Stimulated activated CD4-positive, alpha-beta T cell treated with anti-CD3 and anti-CD28 coated beads, Interleukin-12 subunit alpha, Interleukin-12 subunit beta, amount 100 ng/mL, for 4 hours (primary cell): ENCODE data around the gene RASSF7.

Experiments used
- DNase-seq: peaks from one replicate; pipeline ENCODE4 v3.0.0-alpha.2; 2020

Gene RASSF7

DNA sequence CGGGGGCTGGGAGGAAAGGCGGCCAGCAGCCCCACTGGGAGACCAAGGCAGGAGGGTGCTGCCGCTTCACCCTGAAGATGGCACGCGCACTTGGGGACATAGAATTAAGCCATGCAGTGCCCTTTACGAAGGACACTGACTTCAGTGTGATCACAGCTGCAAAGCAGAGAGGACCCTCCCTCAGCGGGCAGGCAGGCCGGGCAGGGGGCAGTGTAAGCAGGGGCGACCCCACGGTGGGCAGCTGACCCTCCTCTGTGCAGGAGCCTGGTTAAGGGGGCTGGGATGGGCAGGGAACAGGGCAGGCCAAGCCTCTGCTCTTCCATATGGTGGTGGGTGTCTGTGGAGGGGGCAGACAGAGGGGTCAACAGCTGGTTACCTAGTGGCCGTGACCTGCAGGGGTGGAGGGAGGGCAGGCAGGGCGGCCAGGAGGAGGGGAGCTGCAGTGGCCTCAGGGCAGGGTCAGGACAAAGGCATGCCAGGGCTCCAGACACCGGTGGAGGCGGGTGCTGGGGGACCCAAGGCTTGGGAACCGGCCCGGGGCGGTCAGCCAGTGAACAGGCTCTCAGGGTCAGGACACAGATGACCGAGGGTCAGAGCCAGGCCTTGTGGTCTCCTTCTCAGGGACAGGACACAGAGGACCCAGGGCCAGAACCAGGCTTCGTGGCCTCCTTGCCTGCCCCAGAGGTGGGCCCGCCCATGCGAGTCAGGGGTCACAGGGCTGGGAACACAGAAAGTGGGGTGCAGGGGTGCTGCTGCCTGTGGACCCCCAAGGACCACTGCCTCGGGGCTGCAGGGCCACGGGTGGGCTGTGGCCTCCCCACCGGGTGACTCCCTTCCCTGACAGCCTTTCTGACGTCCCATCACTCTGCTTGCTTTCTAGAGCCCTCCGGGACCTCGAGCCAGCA lies 7.4 kb upstream of the RASSF7 start:
- DNase-seq: no peak

- DNase-seq: no peak
Measured at GRCh38 chr11:553988-554340, 6.8 kb upstream of the RASSF7 start.

DNA sequence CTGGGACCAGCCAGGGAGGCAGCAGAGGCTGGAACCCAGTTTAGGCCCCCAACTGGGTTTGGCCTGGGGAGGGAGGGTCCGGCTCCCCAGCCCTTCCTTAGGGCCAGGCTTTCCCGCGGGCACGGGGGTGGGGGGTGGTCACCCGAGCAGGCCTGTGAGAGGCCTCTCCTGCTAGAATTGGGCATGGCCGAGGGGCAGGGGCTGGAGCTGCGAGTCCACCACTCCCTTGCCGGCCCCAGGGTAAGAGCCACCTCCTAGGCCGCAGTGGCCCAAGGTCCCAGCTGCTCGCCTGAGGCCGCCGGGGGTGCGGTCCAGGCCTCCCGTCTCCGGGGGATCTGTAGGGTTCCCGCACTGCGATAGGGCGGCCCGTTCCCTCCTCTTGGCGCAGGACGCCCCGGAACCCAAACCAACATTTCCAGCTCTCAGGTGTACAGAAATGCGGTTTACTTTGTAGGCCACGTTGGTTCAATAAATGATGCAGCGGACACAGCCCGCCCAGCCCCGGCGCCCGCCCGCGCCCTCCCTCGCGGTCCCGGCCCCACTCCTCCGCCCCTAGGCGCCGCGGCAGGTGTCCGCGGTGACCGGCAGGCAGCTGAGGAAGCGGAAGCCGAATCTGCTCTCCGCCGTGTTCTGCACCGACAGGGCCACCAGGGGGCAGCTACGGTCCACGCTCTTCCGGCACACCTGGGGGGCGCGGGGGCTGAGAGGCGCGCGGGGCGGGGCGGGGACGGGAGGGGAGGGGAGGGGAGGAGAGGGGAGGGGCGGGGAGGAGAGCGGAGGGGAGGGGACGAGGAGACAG lies 6.1 kb upstream of the RASSF7 start:
- DNase-seq: peak; percentile 78

GRCh38 chr11:555227-555779 lies 5.5 kb upstream of the RASSF7 start:
- no peak for DNase-seq

DNA sequence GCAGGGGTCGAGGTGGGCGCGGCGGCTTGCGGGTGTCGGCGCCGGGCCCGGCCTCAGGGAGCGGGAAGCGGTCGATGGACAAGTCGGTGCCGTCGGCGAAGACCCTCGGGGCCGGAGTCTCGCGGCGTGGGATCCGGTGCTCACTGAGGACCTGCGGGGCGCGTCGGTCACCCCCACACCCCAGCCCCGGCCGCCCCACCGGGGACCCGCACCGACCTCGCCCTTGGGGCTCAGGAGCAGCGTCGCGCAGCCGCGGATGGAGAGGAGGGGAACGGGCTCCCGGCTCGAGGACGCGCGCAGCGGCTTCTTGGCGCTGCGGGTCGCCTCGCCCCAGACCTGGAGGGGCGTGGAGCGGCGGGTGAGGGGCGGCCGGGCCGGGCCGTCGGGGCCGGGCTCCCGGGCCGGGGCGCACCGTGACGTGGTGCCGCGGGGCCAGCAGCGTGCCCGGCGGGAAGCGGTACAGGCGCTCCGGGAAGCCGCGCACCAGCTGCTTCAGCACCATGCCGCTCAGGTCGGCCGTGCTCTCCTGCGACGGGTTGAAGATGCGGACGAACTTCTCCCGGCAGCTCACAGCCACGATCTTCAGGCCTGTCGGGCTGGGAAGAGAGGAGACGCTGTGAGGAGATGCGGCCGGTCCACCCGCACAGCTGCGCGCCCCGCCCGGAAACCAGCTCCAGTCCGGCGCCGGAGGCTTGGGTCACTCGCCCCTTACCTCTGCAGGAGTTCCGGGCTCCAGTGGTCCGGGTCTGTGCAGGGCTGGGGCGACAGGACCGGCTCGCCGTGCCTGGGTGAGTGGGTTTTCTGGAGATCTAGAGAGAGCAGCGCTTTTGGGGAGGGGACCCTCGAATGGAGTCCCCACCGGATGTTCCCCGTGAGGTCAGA lies 4.7 kb upstream of the RASSF7 start:
- DNase-seq: no peak

GRCh38 chr11:556662-557256 lies 4.0 kb upstream of the RASSF7 start:
- no peak for DNase-seq

DNA sequence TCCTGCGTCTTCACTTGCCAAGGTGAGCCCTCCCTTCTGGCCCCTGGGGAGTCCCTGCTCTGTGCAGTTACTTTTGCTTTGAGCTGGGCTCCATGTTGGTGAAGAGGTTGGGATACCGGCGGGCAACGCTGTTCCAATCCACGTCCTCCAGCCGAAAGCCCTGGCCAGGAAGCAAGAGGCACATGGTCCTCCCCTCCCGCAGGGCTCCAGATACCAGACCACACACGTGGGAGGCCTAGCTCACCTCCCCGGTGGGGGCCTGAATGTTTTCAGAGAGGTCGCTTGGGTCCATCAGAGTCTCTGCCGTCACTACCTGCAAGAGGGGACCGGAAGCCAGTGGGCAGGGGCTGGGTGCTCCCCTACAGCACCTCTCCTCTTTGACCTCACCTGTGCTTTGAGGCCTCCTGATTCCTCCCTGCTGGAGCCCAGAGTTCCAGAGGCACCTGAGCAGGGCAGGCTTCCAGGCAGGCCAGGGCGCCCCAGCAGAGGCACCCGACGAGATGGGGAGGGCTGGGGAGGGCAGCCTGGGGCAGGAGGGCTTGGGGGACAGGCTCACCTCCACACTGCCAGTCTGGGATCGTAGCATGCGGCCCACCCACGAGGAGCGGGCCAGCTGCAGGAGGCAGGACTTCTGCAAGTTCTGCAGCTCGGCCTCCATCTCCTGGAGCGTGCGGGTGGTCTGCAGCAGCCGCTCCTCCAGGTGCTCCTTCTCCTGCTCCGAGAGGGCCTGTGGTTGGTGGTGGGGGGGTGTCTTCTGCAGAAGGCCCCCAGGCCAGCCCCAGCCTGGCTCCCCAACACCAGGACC lies 3.2 kb upstream of the RASSF7 start:
- no peak for DNase-seq

DNA sequence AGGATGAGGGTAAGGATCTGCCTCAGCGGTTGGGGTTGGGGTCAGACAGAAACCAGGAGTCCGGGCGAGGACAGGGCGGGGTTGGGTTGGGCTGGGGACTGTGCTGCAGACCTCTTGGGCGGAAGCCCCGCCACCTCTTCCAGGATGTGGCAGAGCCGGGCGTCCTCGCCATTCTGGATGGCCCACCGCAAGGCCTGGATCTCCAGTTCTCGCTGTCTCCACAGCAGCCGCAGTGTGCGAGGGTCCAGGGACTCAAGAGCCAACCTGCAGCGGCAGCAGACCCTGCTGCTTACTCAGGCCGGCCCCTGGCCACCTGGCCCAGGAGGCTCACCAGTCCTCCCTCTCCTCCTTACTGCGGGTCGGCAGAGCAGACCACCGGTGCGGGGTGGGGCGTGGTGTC lies 2.3 kb upstream of the RASSF7 start:
- no peak for DNase-seq

DNA sequence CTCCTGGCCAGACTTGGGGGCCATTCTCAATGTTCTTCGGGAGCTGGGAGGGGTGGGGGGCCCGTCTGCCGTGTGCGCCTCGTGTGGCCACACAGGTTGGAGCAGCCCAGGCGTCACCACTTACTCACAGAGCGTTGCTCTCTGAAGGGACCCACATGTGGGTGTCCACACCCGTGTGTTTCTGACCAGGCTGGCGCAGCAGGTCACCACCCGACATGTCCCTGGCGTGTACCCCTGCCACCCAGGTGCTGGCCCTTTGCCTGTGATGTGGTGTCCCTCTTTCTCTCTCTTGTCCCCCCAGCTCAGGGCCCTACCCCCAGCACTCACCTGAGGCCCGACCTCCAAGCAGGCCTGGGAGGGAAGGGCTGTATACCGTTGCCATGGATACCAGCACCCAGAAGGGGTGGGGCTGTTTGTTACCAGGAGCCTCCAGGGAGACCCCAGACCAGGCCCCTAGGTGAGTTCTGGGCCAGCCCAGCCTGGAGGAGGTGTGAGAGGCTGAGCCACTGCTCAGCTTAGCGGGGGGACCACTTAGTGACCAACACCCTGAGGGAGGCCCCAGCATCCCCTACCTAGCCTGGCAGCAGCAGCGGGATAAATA lies 1.6 kb upstream of the RASSF7 start:
- no peak for DNase-seq

DNA sequence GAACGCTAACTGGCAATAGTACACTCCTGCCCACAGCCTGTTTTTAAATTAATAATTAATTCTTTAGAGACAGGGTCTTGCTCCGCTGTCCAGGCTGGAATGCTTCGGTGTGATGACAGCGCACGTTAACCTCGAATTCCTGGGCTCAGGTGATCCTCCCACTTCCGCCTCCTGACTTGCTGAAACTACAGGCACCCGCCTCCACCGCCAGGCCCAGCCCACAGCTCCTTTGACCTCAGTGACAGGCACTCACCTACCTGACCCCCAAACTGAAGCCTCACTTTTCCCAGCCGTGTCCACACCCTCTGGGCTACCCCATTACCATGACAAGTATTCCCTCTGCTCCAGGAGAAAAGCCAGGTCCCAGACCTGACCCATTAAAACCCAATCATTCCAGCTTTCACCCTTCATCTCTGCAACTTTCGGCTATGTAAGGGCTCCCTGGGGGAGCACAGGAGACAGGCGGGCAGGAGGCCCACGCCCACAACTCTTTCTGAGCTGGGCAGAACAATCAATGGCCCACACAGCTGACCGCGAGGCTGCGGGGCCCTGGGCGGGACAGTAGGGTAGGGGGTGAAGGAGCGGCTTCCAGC lies 962 bp upstream of the RASSF7 start:
- DNase-seq: no peak

GRCh38 chr11:561148-562003 lies 606 bp downstream of the RASSF7 start:
- DNase-seq: no peak

GRCh38 chr11:562046-562645 lies 1.4 kb downstream of the RASSF7 start:
- no peak for DNase-seq

DNA sequence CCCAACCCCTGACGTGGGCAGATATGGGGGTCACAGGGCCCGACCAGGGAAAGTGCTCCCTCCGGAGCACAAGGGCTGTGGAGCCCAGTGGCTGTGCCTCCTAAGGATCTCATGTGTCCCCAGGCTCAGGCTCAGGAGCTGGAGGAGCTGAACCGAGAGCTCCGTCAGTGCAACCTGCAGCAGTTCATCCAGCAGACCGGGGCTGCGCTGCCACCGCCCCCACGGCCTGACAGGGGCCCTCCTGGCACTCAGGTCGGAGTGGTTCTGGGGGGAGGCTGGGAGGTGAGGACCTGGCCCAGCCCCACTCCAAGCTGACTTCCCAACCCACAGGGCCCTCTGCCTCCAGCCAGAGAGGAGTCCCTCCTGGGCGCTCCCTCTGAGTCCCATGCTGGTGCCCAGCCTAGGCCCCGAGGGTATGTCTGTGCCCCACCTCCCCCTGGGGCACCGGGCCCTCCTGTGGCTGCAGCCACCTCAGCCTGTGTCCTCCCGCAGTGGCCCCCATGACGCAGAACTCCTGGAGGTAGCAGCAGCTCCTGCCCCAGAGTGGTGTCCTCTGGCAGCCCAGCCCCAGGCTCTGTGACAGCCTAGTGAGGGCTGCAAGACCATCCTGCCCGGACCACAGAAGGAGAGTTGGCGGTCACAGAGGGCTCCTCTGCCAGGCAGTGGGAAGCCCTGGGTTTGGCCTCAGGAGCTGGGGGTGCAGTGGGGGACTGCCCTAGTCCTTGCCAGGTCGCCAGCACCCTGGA lies 2.5 kb downstream of the RASSF7 start:
- DNase-seq: no peak

DNA sequence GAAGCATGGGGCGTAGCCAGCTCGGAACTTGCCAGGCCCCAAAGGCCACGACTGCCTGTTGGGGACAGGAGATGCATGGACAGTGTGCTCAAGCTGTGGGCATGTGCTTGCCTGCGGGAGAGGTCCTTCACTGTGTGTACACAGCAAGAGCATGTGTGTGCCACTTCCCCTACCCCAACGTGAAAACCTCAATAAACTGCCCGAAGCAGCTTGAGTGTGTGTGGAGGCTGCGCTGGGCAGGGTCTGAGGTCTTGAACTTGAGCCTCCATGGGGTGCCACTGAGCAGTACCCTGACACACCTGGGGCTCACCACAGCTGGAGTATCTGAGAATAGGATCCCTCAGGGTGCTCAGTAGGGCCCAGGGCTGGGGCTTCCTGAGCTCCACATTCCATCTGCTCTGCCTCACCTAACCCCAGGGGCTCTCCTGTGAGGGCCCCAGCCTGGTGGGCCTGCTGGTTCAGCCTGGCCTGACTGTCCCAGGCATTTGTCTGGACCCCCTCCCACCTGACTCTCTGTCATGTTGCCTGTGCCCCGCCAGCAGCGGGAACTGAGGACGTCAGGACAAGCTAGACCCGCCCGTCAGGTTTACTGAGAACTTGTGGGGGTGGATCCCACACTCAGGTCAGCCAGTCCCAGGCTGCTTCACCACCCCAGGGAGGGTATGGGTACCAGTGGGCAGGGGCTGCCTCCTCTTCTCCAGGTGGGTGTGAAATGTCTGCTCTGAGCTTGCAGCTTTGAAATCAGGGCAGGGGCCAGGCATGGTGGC lies 3.2 kb downstream of the RASSF7 start:
- no peak for DNase-seq

DNA sequence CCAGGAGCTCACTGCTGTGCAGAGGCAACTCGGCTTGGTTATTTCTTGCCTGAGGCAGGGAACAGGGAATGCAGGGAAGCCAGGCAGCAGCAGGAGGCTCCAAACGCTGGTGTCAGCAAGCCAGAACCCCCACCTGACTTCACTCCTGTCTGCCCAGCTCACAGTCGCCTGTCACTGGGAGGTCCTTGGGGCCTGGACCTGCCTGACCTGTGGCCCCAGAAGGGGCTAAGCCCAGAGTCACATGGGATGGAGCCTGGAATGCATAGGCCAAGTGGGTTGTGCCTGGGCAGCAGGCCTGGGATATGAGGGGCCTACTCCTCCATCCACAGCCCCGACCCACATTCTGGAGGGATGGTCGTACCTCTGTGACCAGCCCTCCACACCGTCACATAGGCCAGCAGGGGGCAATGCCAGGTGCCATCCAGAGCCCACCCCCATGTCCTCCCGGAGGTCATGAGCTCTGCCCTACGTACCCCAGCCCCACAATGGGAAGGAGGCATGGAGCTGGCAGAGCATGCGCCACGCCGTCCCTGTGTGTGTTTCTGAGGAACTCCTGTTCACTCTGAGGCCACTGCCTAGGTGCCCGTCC lies 5.2 kb downstream of the RASSF7 start:
- DNase-seq: no peak

DNA sequence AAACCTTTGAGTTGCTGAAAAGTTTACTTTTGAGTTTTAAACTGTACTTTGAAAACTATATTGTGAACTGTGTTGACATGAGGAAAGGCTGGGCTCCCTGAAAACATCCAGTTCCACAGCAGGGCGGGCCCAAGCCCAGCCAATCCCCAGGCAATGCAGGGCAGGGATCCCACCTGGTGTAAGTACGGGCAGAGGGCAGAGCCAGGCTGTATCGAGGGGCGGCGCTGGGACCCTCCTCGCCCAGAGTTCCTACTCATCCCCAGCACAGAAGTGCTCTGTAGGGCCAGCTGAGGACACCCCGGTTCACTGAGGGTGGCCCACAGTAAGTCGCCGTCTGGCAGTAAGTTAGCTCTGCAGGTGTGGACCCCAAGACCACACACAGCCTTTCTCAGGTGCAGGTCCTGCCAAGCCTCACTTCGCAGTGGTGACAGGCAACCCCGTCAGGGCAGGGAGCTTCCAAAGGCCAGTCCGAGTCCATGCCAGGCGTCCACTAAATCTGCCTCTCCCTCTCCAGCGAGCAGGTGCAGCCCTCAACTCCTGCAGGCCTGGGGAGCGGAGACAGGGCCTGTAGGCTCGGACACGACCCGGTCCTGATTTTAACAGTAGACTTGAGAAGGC lies 6.3 kb downstream of the RASSF7 start:
- no peak for DNase-seq
